WTC11 (cell line): Measurements from ENCODE around the gene COX8C.

Source experiments
- ARID4B ChIP-seq: sonication (generic); formaldehyde crosslinking; IDR thresholded peaks from 2 replicates; pipeline ENCODE4 v1.8.0; 2023; ENCODE audit warnings: missing genetic modification reagents, mild to moderate bottlenecking, borderline replicate concordance
- ATF3 ChIP-seq: sonication (generic); formaldehyde crosslinking; conservative IDR thresholded peaks from 2 replicates; pipeline ENCODE4 v1.8.1; 2022; ENCODE audit warnings: mild to moderate bottlenecking, missing genetic modification reagents
- CTCF ChIP-seq: fragments of 200-600 bp; IDR thresholded peaks from 2 replicates; pipeline ENCODE4 v1.8.0; 2022; ENCODE audit warnings: antibody characterized with exemption
- ETV6 ChIP-seq: sonication (generic); formaldehyde crosslinking; IDR thresholded peaks from 2 replicates; pipeline ENCODE4 v1.8.1; 2022; ENCODE audit warnings: mild to moderate bottlenecking, missing genetic modification reagents
- FOXP4 ChIP-seq: sonication (generic); formaldehyde crosslinking; IDR thresholded peaks from 2 replicates; pipeline ENCODE4 v1.8.0; 2022; ENCODE audit warnings: mild to moderate bottlenecking, missing genetic modification reagents
- KAT7 ChIP-seq: sonication (generic); formaldehyde crosslinking; IDR thresholded peaks from 2 replicates; pipeline ENCODE4 v1.8.1; 2023; ENCODE audit warnings: missing genetic modification reagents, mild to moderate bottlenecking, borderline replicate concordance
- NFYB ChIP-seq: sonication (generic); formaldehyde crosslinking; conservative IDR thresholded peaks from 2 replicates; pipeline ENCODE4 v1.8.0; 2022; ENCODE audit warnings: low read depth, missing genetic modification reagents
- SP1 ChIP-seq: sonication (generic); formaldehyde crosslinking; conservative IDR thresholded peaks from 2 replicates; pipeline ENCODE4 v1.8.1; 2022; ENCODE audit warnings: missing genetic modification reagents
- TP53 ChIP-seq: sonication (generic); formaldehyde crosslinking; IDR thresholded peaks from 2 replicates; pipeline ENCODE4 v1.8.1; 2023; ENCODE audit warnings: mild to moderate bottlenecking, missing genetic modification reagents
- USF1 ChIP-seq: sonication (generic); formaldehyde crosslinking; IDR thresholded peaks from 2 replicates; pipeline ENCODE4 v1.8.0; 2022; ENCODE audit warnings: mild to moderate bottlenecking, missing genetic modification reagents
- USF2 ChIP-seq: sonication (generic); formaldehyde crosslinking; IDR thresholded peaks from 2 replicates; pipeline ENCODE4 v1.8.1; 2023; ENCODE audit warnings: mild to moderate bottlenecking, missing genetic modification reagents, moderate library complexity
- TF ChIP-seq, protein P1 (sequence below): sonication (generic); formaldehyde crosslinking; IDR thresholded peaks from 2 replicates; pipeline ENCODE4 v1.8.0; 2022; ENCODE audit warnings: mild to moderate bottlenecking, missing genetic modification reagents

- TF ChIP-seq ATF3 (no peak), CTCF (no peak), ETV6 (CRISPR knock-in tag) (no peak), TP53 (CRISPR knock-in tag) (no peak), FOXP4 (no peak), KAT7 (no peak), NFYB (CRISPR knock-in tag) (no peak), SP1 (CRISPR knock-in tag) (no peak), USF2 (CRISPR knock-in tag) (no peak), ARID4B (CRISPR knock-in tag) (no peak), USF1 (CRISPR knock-in tag) (no peak)
- TF ChIP-seq, protein P1, sequence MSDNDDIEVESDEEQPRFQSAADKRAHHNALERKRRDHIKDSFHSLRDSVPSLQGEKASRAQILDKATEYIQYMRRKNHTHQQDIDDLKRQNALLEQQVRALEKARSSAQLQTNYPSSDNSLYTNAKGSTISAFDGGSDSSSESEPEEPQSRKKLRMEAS (CRISPR knock-in tag), result no peak
Measured at GRCh38 chr14:93303659-93304058, 43.3 kb upstream of the COX8C start.
